Putamen (tissue), 1 donor: ENCODE results near the gene TCERG1L.
"Not testable (repeated sequence)": the region's sequence is repeated elsewhere in the genome, so short reads cannot be mapped to it uniquely, and the experiment has no call there.

Source experiments
- DNase-seq: peaks from one replicate; pipeline ENCODE4 v3.0.0-alpha.2; 2016; ENCODE audit warnings: low spot score

TCERG1L gene

GRCh38 chr10:131100418-131101410 is 210.8 kb downstream of the TCERG1L start:
- not testable (repeated sequence) for DNase-seq

GRCh38 chr10:131099028-131099726 is 212.3 kb downstream of the TCERG1L start:
- DNase-seq = no peak

- DNase-seq = no peak
These were observed 213.0 kb downstream of the TCERG1L start for GRCh38 chr10:131098416-131098952.

- DNase-seq = no peak
These were observed 215.5 kb downstream of the TCERG1L start for GRCh38 chr10:131096031-131096430.

- no peak for DNase-seq
These were observed 216.3 kb downstream of the TCERG1L start for GRCh38 chr10:131095313-131095580.

GRCh38 chr10:131094527-131095312 is 216.8 kb downstream of the TCERG1L start:
- no peak for DNase-seq

GRCh38 chr10:131093795-131094366 is 217.6 kb downstream of the TCERG1L start:
- no peak for DNase-seq

GRCh38 chr10:131093346-131093745 is 218.2 kb downstream of the TCERG1L start:
- no peak for DNase-seq

GRCh38 chr10:131092876-131093275 is 218.6 kb downstream of the TCERG1L start:
- no peak for DNase-seq

GRCh38 chr10:131092386-131092785 is 219.1 kb downstream of the TCERG1L start:
- DNase-seq = no peak

GRCh38 chr10:131091682-131092081 is 219.8 kb downstream of the TCERG1L start:
- DNase-seq = no peak

GRCh38 chr10:131090761-131091661 is 220.5 kb downstream of the TCERG1L start:
- DNase-seq = no peak

GRCh38 chr10:131089861-131090260 is 221.7 kb downstream of the TCERG1L start:
- no peak for DNase-seq

- no peak for DNase-seq
These were observed 222.4 kb downstream of the TCERG1L start for GRCh38 chr10:131089150-131089549.

GRCh38 chr10:131088619-131089018 is 222.9 kb downstream of the TCERG1L start:
- DNase-seq = no peak

- no peak for DNase-seq
These were observed 223.9 kb downstream of the TCERG1L start for GRCh38 chr10:131087464-131088215.

- no peak for DNase-seq
These were observed 225.0 kb downstream of the TCERG1L start for GRCh38 chr10:131086511-131086910.

- no peak for DNase-seq
These were observed 225.4 kb downstream of the TCERG1L start for GRCh38 chr10:131086094-131086493.

GRCh38 chr10:131085091-131085860 is 226.2 kb downstream of the TCERG1L start:
- no peak for DNase-seq
